Middle frontal gyrus (tissue), 1 donor: Measurements from ENCODE around the gene CHST7.

Experiments
- DNase-seq: peaks from one replicate; pipeline ENCODE4 v3.0.0-alpha.2; 2015; ENCODE audit warnings: low spot score; ENCODE audit errors: extremely low spot score

Gene CHST7

DNA sequence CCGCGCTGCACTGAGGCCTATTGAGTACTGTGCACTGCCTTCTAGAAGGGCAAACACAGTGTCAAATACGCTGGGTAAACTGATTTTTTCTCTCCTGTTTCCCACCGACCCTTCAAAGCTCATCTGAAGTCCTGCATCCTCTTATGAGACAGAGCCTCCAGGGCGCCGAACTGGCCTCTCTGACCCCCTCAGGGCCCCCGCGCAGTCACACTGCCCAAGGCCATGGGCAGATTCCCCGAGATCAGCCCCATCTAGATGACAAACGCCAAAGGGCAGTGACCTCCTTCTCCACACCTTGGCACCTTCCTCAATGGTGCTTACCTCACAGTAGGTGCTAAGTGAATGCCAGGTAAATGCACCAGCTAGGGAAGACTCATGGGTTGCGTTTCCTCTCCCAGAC, 34.4 kb downstream of the CHST7 start:
- DNase-seq = no peak

DNA sequence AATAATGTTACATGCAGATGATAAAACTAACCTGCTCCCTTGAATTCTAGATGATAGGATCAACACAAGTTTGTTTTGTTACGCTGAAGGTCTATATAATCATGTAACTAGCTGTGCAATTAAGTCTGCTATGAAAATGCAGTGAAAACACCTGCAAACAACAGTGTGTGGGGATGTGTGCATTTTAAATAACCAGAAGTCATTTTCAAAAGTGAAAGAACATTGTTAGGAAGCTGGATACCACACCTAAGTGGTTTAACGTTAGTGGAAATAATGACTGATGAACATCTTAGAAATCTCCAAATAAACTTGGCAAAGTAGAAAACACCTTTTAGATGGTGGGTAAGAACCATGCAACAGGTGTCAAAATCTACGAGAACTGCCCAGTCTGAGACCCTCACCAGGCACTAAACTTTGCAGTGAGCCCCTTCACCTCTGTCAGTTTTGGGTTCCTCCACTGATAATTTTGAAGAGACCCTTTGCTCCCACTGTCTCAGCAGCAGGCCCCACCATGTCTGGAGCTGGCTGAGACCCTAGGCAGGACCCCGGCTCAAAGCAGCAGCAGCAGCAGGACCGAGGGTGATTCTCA, 36.6 kb downstream of the CHST7 start:
- DNase-seq = no peak

- DNase-seq = no peak
Measured at GRCh38 chrX:46611658-46612362, 38.2 kb downstream of the CHST7 start.

DNA sequence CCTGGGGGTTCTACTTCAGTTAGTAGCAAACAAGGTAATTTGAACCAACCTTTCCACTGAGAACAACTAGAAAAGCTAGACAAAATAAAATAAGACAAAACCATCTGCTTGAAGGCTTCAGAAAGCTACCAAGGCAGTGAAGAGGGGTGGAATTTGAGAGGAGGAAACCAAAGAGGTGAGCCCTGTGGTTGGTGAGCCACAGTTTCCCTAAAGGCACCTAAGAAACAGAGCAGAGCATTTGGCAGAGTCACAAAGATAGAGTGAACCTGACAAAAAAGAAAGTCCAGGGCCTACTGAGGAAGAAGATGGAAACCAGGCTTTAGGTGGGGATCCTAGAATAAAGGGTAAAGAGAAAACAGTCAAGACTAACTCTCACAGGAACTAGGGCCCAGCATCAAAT, 44.3 kb downstream of the CHST7 start:
- no peak for DNase-seq

DNA sequence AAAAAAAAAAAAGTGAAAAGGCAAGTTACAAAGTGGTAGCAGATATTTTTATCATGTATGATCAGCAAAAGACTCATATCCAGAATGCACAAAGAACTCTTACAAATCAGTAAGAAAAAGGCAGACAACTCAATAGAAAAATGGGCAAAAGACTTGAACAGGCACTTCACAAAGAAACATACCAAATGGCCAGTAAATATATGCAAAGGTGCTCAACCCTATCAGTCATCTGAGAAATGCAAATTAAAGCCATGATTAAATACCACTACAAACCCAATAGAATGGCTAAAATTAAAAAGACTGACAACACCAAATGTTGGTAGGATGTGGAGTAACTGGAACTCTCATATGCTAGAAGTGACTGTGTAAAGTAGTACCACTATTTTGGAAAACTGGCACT, 45.4 kb downstream of the CHST7 start:
- DNase-seq = no peak

- DNase-seq = no peak
Measured at GRCh38 chrX:46620505-46620904, 46.9 kb downstream of the CHST7 start.

DNA sequence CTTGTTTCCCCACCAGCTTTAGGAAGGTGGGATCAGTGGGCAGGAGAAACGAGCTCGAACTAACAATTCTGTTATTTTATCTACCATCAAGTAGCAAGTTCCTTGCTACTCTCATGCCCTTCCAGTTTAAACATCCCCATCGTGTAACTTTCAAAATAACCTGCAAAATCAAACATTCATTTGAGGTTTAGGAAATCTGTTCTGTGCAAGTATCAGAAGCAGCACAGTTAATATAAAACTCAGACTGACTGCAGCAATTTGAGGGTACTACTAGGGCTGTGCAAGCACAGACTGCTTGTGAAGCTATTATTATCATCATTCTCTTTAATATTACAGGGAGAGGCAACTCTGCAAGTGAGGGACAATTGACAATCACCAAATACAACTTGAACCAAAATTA, 48.0 kb downstream of the CHST7 start:
- no peak for DNase-seq

- DNase-seq = no peak
Measured at GRCh38 chrX:46624090-46624786, 50.7 kb downstream of the CHST7 start.

GRCh38 chrX:46626566-46626965, 53.0 kb downstream of the CHST7 start:
- no peak for DNase-seq

GRCh38 chrX:46627062-46627461, 53.5 kb downstream of the CHST7 start:
- no peak for DNase-seq

DNA sequence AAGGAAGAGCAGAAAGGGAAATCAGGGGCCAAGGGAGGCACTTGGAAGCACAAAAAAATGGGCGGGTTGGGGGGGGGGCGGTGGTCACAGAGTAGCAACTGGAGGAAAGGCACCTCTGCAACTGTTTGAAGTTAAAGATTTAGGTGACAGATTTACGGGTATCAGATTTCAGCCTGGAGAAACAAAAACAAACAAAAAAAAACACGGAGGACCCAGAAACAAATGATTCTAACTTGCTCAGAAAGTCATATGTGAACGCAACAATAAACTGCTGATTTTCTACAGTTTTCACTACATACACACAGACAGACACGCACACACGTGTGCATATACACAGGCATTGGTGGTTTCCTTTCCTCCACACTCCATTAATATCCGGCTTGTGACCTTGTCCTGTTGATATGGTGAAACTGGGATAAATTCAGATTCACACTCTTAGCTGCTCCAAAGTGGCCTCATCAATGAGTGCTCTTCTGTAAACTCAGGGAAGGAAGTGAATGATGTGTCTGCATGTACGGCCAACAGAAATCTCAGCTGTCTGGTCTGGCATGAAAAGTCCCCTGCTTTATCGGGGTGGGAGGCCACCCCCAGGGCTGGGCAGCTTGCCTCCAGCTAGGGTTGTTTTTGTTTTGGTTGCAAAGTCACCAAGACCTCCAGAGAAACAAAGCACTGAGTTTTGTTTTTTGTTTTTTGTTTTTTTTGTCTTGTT, 54.3 kb downstream of the CHST7 start:
- DNase-seq = no peak

DNA sequence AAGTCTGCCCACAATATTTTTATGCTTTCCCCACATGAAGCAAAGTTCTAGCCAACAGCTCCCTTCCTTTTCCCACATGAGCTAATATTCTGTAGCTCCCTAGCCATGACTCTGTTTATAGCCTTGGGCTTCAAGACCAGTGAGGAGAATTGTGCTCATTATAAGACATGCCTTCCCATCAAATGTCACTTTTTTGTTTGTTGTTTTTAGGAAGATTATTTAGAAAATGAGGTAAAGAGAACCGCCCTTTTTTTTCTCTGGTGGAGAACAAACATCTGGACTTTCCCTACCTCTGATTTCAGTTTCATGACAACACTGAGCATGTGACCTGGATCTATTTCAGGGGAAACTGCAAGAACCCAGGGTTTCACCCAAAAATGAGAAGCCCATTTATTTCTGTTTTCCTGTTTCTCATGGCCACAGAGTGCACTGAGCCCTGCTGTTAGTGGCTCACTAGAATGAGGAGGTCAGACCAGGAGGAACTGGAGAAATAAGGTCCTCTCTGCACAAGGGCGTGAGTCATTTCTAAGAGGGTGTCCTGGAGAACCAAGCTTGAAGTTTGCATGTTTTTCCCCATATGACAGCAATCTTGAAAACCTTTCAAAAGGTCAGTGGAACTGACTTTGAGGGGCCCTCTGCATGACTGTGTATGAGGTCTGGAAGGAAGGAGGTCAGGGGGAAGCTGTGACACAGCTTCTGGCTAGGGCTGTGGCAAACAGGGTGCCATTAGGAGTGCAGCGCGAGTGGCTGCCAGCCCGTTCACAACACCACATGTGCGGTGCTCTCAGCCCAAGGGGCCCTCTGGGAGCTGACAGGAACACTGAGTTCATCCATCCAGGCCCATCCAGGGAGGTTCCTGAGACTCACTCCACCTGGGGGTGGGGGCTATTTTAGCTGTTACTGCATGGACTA, 55.2 kb downstream of the CHST7 start:
- no peak for DNase-seq

GRCh38 chrX:46630141-46630540, 56.6 kb downstream of the CHST7 start:
- no peak for DNase-seq

GRCh38 chrX:46634577-46634976, 61.0 kb downstream of the CHST7 start:
- DNase-seq = no peak

DNA sequence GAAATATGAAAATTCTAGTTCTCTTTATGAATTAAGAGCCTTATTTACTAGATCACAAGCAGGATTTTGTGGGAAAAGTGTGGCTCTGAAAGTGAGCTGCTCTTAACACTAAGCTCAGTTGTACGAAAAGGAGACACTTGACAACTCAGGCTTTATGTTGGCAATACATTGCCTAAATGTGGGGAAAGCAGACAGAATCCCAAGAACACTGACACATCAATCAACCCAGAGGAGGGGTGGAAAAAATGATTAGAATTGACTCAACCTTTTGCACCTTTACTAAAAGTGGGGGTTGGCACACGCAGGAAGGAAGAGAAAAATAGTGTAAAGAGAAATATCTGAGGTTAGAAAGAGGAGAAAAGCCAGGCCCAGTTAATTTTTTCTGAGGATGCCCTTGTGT, 61.6 kb downstream of the CHST7 start:
- no peak for DNase-seq

- DNase-seq = no peak
Measured at GRCh38 chrX:46636223-46636622, 62.7 kb downstream of the CHST7 start.

DNA sequence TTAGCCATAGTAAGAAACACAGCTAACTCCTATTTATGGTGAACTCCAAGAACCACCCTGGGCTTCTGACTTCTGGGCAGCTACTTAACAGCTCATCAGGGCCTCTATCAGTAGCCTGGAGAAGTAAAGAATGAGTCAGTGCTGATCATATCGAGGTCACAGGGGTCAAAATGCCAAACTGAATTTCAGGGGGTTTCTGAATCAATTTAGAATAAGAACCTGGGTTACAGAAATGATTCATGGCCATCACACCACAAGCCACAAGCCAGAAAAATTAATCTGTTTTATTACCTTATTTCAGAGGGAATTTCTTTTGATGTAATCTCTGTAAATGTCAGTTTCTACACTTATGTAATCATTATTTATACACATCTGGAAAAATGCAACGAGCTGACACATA, 64.4 kb downstream of the CHST7 start:
- DNase-seq = no peak

- DNase-seq = no peak
Measured at GRCh38 chrX:46642145-46642544, 68.6 kb downstream of the CHST7 start.

- DNase-seq = no peak
Measured at GRCh38 chrX:46643636-46644035, 70.1 kb downstream of the CHST7 start.

GRCh38 chrX:46645614-46646013, 72.0 kb downstream of the CHST7 start:
- DNase-seq = no peak

GRCh38 chrX:46647251-46647650, 73.7 kb downstream of the CHST7 start:
- no peak for DNase-seq
